ENCODE results near the gene RBM15.

DNA sequence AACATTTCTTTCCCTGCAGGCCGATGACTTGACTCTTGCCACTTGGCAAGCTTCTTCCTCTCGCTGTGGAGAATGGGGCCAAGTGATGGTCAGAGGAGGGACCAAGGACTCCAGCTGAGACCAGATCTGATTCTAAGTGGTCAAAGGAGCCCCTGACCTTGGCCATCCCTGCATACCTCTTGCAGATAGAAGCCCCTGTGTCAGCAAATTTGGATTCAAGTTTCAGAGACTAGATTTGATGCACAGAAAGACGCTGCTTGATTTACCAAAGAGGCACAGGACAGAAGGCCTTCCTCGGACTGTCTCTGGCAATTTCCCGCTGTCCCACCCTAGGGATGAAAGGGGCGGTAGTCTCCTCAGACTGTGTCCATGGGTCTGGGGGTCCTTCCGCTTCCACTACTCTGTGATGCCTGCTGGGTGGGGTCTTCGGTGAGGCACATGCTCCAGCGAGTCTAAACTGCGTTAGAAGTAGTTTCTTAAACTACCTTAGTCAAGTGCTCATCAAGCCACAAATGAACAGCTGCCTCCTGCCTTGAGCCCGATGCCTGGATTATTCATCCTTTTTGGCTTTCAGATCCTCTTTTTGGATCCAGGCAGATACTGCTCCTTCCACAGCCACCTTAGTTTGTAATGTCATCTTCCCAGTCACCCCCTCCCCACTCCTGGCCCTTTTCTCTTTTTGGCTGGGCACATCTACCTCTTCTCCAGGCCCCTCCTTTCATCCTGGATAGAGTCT is 31.8 kb upstream of the RBM15 start:
- TF ChIP-seq, protein P1, sequence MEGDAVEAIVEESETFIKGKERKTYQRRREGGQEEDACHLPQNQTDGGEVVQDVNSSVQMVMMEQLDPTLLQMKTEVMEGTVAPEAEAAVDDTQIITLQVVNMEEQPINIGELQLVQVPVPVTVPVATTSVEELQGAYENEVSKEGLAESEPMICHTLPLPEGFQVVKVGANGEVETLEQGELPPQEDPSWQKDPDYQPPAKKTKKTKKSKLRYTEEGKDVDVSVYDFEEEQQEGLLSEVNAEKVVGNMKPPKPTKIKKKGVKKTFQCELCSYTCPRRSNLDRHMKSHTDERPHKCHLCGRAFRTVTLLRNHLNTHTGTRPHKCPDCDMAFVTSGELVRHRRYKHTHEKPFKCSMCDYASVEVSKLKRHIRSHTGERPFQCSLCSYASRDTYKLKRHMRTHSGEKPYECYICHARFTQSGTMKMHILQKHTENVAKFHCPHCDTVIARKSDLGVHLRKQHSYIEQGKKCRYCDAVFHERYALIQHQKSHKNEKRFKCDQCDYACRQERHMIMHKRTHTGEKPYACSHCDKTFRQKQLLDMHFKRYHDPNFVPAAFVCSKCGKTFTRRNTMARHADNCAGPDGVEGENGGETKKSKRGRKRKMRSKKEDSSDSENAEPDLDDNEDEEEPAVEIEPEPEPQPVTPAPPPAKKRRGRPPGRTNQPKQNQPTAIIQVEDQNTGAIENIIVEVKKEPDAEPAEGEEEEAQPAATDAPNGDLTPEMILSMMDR (IDR thresholded peaks at IDR 0.05; ENCODE audit: low read length): no peak
- TF ChIP-seq EZH2 (optimal IDR thresholded peaks at IDR 0.05; ENCODE audit: low read depth, low read length): no peak

Data from MM.1S (cell line).